Measurements from ENCODE around the gene EP400.
"Not testable (repeated sequence)": the region's sequence is repeated elsewhere in the genome, so short reads cannot be mapped to it uniquely, and the experiment has no call there.

Gene EP400

GRCh38 chr12:131928711-131929580 is 20.8 kb upstream of the EP400 start, which contains the start of gene PUS1:
PUS1 (plus strand) TSS chr12:131929276; CDS start chr12:131929723, 447 bp downstream.
- peak; percentile 97 for DNase-seq

GRCh38 chr12:131929581-131930456 is 19.9 kb upstream of the EP400 start:
- DNase-seq, result no peak

GRCh38 chr12:131930510-131930909 is 19.2 kb upstream of the EP400 start:
- DNase-seq, result no peak

- DNase-seq, result no peak
These were observed 16.4 kb upstream of the EP400 start for GRCh38 chr12:131933387-131933786.

GRCh38 chr12:131934535-131934934 is 15.2 kb upstream of the EP400 start:
- no peak for DNase-seq

- no peak for DNase-seq
These were observed 11.7 kb upstream of the EP400 start for GRCh38 chr12:131938082-131938481.

GRCh38 chr12:131939007-131939406 is 10.7 kb upstream of the EP400 start:
- no peak for DNase-seq

GRCh38 chr12:131940141-131940547 is 9.6 kb upstream of the EP400 start:
- no peak for DNase-seq

- no peak for DNase-seq
These were observed 8.4 kb upstream of the EP400 start for GRCh38 chr12:131941116-131941986.

GRCh38 chr12:131941987-131942341 is 7.8 kb upstream of the EP400 start:
- DNase-seq, result no peak

GRCh38 chr12:131942671-131943070 is 7.1 kb upstream of the EP400 start:
- no peak for DNase-seq

- no peak for DNase-seq
These were observed 6.4 kb upstream of the EP400 start for GRCh38 chr12:131943389-131943788.

GRCh38 chr12:131943876-131944275 is 5.9 kb upstream of the EP400 start:
- no peak for DNase-seq

GRCh38 chr12:131944601-131945251 is 5.0 kb upstream of the EP400 start:
- no peak for DNase-seq

GRCh38 chr12:131946757-131947156 is 3.0 kb upstream of the EP400 start:
- DNase-seq, result no peak

- DNase-seq, result no peak
These were observed 2.2 kb upstream of the EP400 start for GRCh38 chr12:131947482-131948027.

GRCh38 chr12:131948166-131948712 is 1.5 kb upstream of the EP400 start:
- no peak for DNase-seq

GRCh38 chr12:131948713-131949430 is 870 bp upstream of the EP400 start:
- not testable (repeated sequence) for DNase-seq

- peak; percentile 54 for DNase-seq
These were observed 606 bp downstream of the EP400 start for GRCh38 chr12:131950182-131950913.

- DNase-seq, result not testable (repeated sequence)
These were observed 4.1 kb downstream of the EP400 start for GRCh38 chr12:131953810-131954209.
